ENCODE measurements around the gene NPAS3. TPM values are rescaled to one million over a fixed set of nuclear protein-coding genes. Genes with fewer than 3 reads are reported as not detected.

NPAS3 gene
- total and polyA plus RNA-seq, 2 of the 13 experiments (the other 11 are each of a cell fraction or from before 2014, with no cell fraction given): not detected

GRCh38 chr14:33848706-33849454 lies 910.2 kb downstream of the NPAS3 start (continued):
- TF ChIP-seq ARID3A (IDR thresholded peaks at IDR 0.05; ENCODE audit: low read depth, low read length) (no peak), NR2C2 (CRISPR knock-in tag; IDR thresholded peaks at IDR 0.05; ENCODE audit: borderline replicate concordance) (no peak), RNF2 (conservative IDR thresholded peaks at IDR 0.05; ENCODE audit: low read depth) (0 out of 2 replicates have a peak, but pooled peaks have one; percentile 59), ZNF543 (CRISPR knock-in tag; IDR thresholded peaks at IDR 0.05) (no peak), ZNF484 (CRISPR knock-in tag; IDR thresholded peaks at IDR 0.05; ENCODE audit: borderline replicate concordance, low read depth) (no peak), ZNF782 (CRISPR knock-in tag; IDR thresholded peaks at IDR 0.05; ENCODE audit: borderline replicate concordance) (no peak), MTERF4 (CRISPR knock-in tag; IDR thresholded peaks at IDR 0.05) (peak; percentile 59; the same call in 1 of the 2 replicates), FOXA3 (CRISPR knock-in tag; IDR thresholded peaks at IDR 0.05) (0 out of 2 replicates have a peak, but pooled peaks have one; percentile 13), REL (CRISPR knock-in tag; conservative IDR thresholded peaks at IDR 0.05) (no peak), ZXDC (CRISPR knock-in tag; IDR thresholded peaks at IDR 0.05) (0 out of 2 replicates have a peak, but pooled peaks have one; percentile 53), MTA3 (CRISPR knock-in tag; IDR thresholded peaks at IDR 0.05) (no peak), IRF2 (CRISPR knock-in tag; IDR thresholded peaks at IDR 0.05) (peak; percentile 36; the same call in 1 of the 2 replicates), ARID4A (CRISPR knock-in tag; IDR thresholded peaks at IDR 0.05; ENCODE audit: borderline replicate concordance) (no peak), KLF16 (CRISPR knock-in tag; IDR thresholded peaks at IDR 0.05) (0 out of 4 replicates have a peak, but pooled peaks of 1 of the 2 experiments have one; percentile 52), ZFP1 (CRISPR knock-in tag; IDR thresholded peaks at IDR 0.05) (no peak), ZBTB37 (CRISPR knock-in tag; IDR thresholded peaks at IDR 0.05) (no peak), ZNF878 (CRISPR knock-in tag; IDR thresholded peaks at IDR 0.05) (no peak)

Data from HepG2 (cell line).